T-cell (primary cell): ENCODE measurements around the gene MYO15A. TPM values are rescaled to one million over a fixed set of nuclear protein-coding genes. Genes with fewer than 3 reads are reported as not detected.

Experiments
- ATAC-seq, 4 experiments: fragments of 200-7000 bp in 3 of 4; fragments of 150-1000 bp in 1 of 4; cut with Tn5 transposase; replicated peaks in 1 of 4; 1 replicate in 3 of 4; 2 replicates in 1 of 4; pipeline ENCODE4 v1.10.0; 2021; ENCODE audit warnings: moderate library complexity in 3 of 4, mild to moderate bottlenecking in 2 of 4, moderate number of reproducible peaks in 1 of 4
- CTCF ChIA-PET, 2 donors: fragments of 300-600 bp; sonication (Branson Sonifier 250); formaldehyde crosslinking; loops; one replicate each; lab custom pipeline; 2022; ENCODE audit warnings: antibody characterized with exemption in 2 of 2; lab: Charles Lee
- POLR2A ChIA-PET, 2 donors: fragments of 300-600 bp; sonication (Branson Sonifier 250); formaldehyde crosslinking; loops; one replicate each; lab custom pipeline; 2022; ENCODE audit warnings: antibody characterized with exemption in 2 of 2; lab: Charles Lee
- DNase-seq, 35 experiments: peaks; one replicate each; pipeline versions ENCODE4 v3.0.0 to v3.0.0-alpha.2; 2013 to 2023
- H3K27ac ChIP-seq: one replicate; pipeline ENCODE4 v1.5.1; 2013; ENCODE audit warnings: low read length
- H3K27me3 ChIP-seq, 2 experiments: replicated peaks in 1 of 2; 1 replicate in 1 of 2; 2 replicates in 1 of 2; pipeline versions ENCODE4 v1.6.1 to v1.7.0; 2013; ENCODE audit warnings: low read length in 1 of 2, mixed read lengths in 1 of 2; ENCODE audit not compliant: control insufficient read depth in 2 of 2, insufficient read depth in 2 of 2; ENCODE audit errors: extremely low read depth in 1 of 2
- H3K36me3 ChIP-seq, 2 donors: 1 replicate in 1 of 2; 2 replicates in 1 of 2; pipeline versions ENCODE4 v1.6.1 to v1.7.0; 2013; ENCODE audit warnings: low read length in 1 of 2; ENCODE audit not compliant: control insufficient read depth in 2 of 2, insufficient read depth in 1 of 2; ENCODE audit errors: extremely low read depth in 1 of 2
- H3K4me1 ChIP-seq, 2 experiments: 1 replicate in 1 of 2; 2 replicates in 1 of 2; pipeline versions ENCODE4 v1.6.1 to v1.7.0; 2013; ENCODE audit warnings: low read length in 2 of 2, mixed read lengths in 1 of 2; ENCODE audit not compliant: insufficient read depth in 2 of 2, control insufficient read depth in 1 of 2; ENCODE audit errors: extremely low read depth in 1 of 2
- H3K4me3 ChIP-seq, 2 donors: 1 replicate in 1 of 2; 2 replicates in 1 of 2; pipeline versions ENCODE4 v1.5.1 to v1.7.0; 2013; ENCODE audit warnings: mild to moderate bottlenecking in 2 of 2, low read length in 1 of 2, moderate library complexity in 1 of 2; ENCODE audit not compliant: control insufficient read depth in 1 of 2; ENCODE audit errors: extremely low read depth in 1 of 2
- H3K9me3 ChIP-seq: 2 replicates; pipeline ENCODE4 v1.7.0; 2013
- H3K27ac Mint-ChIP-seq, 2 donors: one replicate each; pipeline ENCODE4 v1.8.0; 2020 to 2021; ENCODE audit warnings: mild to moderate bottlenecking in 2 of 2, mixed read lengths in 2 of 2
- H3K27me3 Mint-ChIP-seq, 2 donors: one replicate each; pipeline ENCODE4 v1.8.0; 2021 to 2022; ENCODE audit warnings: mixed read lengths in 2 of 2
- H3K36me3 Mint-ChIP-seq: one replicate; pipeline ENCODE4 v1.8.0; 2021; ENCODE audit warnings: mixed read lengths
- H3K4me1 Mint-ChIP-seq, 3 donors: one replicate each; pipeline ENCODE4 v1.8.0; 2020 to 2022; ENCODE audit warnings: mixed read lengths in 3 of 3, mild to moderate bottlenecking in 1 of 3
- H3K4me3 Mint-ChIP-seq, 3 donors: one replicate each; pipeline ENCODE4 v1.8.0; 2020 to 2022; ENCODE audit warnings: mild to moderate bottlenecking in 3 of 3, mixed read lengths in 3 of 3, moderate library complexity in 3 of 3
- H3K9me3 Mint-ChIP-seq, 3 donors: one replicate each; pipeline ENCODE4 v1.8.0; 2020 to 2022; ENCODE audit warnings: mixed read lengths in 3 of 3
- WGBS: methylation state at CpG from one replicate; pipeline ENCODE4 v1.1.5; 2013; ENCODE audit warnings: missing lambda C conversion rate; ENCODE audit not compliant: insufficient coverage; 5-methylcytosine and 5-hydroxymethylcytosine counted together
- total RNA-seq, 35 experiments: library from RNA in 6 of 35; stranded (reverse) in 6 of 35; fragments of 120-200 nt in 1 of 35; gene quantifications; one replicate each; pipeline versions ENCODE4 v1.2.1 to v1.2.4 and lab custom pipeline; 2013 to 2026

MYO15A gene
- total RNA-seq, 5 donors from 2014 or later (not counting 1 experiment from before 2014, with no cell fraction given): 0.76 to 1.9 (median 1.3) TPM

DNA sequence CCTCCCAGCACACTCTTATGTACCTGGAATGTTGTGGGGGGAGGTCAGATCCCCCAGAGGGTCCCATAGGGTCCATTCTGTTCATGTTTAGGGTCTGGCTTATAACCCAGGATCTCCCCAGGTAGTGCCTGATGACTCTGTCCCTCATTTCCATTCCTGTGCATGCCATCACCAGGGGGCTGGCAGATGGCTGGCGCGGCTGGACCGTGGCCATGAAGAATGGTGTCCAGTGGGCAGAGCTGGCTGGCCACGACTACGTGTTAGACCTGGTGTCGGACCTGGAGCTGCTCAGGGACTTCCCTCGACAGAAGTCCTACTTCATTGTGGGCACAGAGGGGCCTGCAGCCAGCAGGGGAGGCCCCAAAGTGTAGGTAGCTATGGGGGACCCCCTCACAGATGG lies 40.0 kb downstream of the MYO15A start:
- peaks cover 4 to 11% (median 10%) of the 10 kb centered on the region in 3 donors for H3K4me1 Mint-ChIP-seq
- Histone ChIP-seq H3K4me1 (peaks cover 0 to 8% of the 10 kb centered on the region in 2 experiments), H3K27me3 (peaks cover 0 to 15% of the 10 kb centered on the region in 2 experiments), H3K9me3 (no peaks in the 10 kb centered on the region), H3K27ac (no peak overlapping the region), H3K4me3 (no peak overlapping the region), H3K36me3 (no peaks in the 10 kb centered on the region)
- no peak overlapping the region for H3K4me3 Mint-ChIP-seq
- H3K9me3 Mint-ChIP-seq: no peaks in the 10 kb centered on the region
- no peaks in the 10 kb centered on the region for H3K27me3 Mint-ChIP-seq
- ATAC-seq (no peak), DNase-seq (no peak)
- CTCF ChIA-PET: no interaction called here
- no peak overlapping the region for H3K27ac Mint-ChIP-seq
- no peaks in the 10 kb centered on the region for H3K36me3 Mint-ChIP-seq
- 82% methylated on average over 7 of the region's 7 CpGs for WGBS
- POLR2A ChIA-PET: interaction anchor here in 1 of 2 donors (0.5 kb wide), 1 partner anchor 183 kb away, joined by 3 read pairs; no protein-coding TSS in a partner anchor

DNA sequence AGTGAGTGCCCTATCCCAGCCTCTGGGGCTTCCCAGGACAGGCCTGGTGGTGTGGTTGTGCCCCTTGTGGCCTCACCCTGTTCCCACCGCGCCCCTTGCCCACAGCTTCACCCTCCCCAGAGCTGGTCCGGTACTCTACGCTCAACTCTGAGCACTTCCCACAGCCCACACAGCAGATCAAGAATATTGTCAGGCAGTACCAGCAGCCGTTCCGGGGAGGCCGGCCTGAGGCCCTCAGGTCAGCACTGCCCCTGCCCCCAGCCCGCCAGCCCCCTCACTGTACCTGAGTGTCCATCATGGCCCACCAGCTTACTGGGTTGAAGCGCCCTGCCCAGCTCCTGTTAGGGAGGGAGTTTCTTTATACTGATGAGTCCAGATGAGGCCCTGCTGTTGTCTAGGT lies 42.7 kb downstream of the MYO15A start:
- CTCF ChIA-PET: no interaction called here

GRCh38 chr17:18155179-18155578 lies 46.6 kb downstream of the MYO15A start:
- 83% methylated on average over 7 of the region's 14 CpGs for WGBS
- ATAC-seq (no peak), DNase-seq (no peak)
- Mint-ChIP-seq H3K27me3 (no peaks in the 10 kb centered on the region), H3K27ac (no peak overlapping the region), H3K9me3 (no peaks in the 10 kb centered on the region), H3K36me3 (no peaks in the 10 kb centered on the region), H3K4me3 (peak overlapping the region in 1 of 3 donors; percentile 81), H3K4me1 (peaks cover 15 to 28% (median 27%) of the 10 kb centered on the region in 3 donors)
- Histone ChIP-seq H3K27me3 (peaks cover 0 to 4% of the 10 kb centered on the region in 2 experiments), H3K4me1 (peaks cover 0 to 29% of the 10 kb centered on the region in 2 experiments), H3K27ac (no peak overlapping the region), H3K36me3 (no peaks in the 10 kb centered on the region), H3K9me3 (no peaks in the 10 kb centered on the region), H3K4me3 (no peak overlapping the region)
- ChIA-PET CTCF (no interaction called here), POLR2A (no interaction called here)

More for the DNA sequence above, 42.7 kb downstream of the MYO15A start:
- no peaks in the 10 kb centered on the region for H3K27me3 Mint-ChIP-seq
- H3K4me3 Mint-ChIP-seq: no peak overlapping the region
- DNase-seq: no peak
- H3K27me3 ChIP-seq: peaks cover 0 to 15% of the 10 kb centered on the region in 2 experiments
- no peak overlapping the region for H3K27ac Mint-ChIP-seq
- H3K9me3 Mint-ChIP-seq: no peaks in the 10 kb centered on the region
- H3K4me1 ChIP-seq: peaks cover 0 to 14% of the 10 kb centered on the region in 2 experiments
- POLR2A ChIA-PET: no interaction called here
- no peaks in the 10 kb centered on the region for H3K36me3 Mint-ChIP-seq
- ATAC-seq: no peak
- H3K27ac ChIP-seq: no peak overlapping the region
- peaks cover 8 to 19% (median 18%) of the 10 kb centered on the region in 3 donors for H3K4me1 Mint-ChIP-seq
- 100% methylated on average over 3 of the region's 9 CpGs for WGBS
- H3K4me3 ChIP-seq: no peak overlapping the region
- no peaks in the 10 kb centered on the region for H3K9me3 ChIP-seq
- no peaks in the 10 kb centered on the region for H3K36me3 ChIP-seq

GRCh38 chr17:18156171-18156975 lies 47.8 kb downstream of the MYO15A start:
- Mint-ChIP-seq H3K4me3 (no peak overlapping the region), H3K4me1 (peaks cover 15 to 29% (median 27%) of the 10 kb centered on the region in 3 donors), H3K27ac (peak overlapping the region; percentile 64 to 68), H3K27me3 (no peaks in the 10 kb centered on the region), H3K9me3 (no peaks in the 10 kb centered on the region), H3K36me3 (no peaks in the 10 kb centered on the region)
- no peak overlapping the region for H3K4me3 ChIP-seq
- no peak for ATAC-seq
- DNase-seq: no peak
- no peaks in the 10 kb centered on the region for H3K36me3 ChIP-seq
- ChIA-PET CTCF (interaction anchor here in 1 of 2 donors (0.5 kb wide), 1 partner anchor 24 kb away, joined by 4 read pairs; no protein-coding TSS in a partner anchor), POLR2A (no interaction called here)
- H3K4me1 ChIP-seq: peaks cover 0 to 29% of the 10 kb centered on the region in 2 experiments
- peaks cover 0 to 4% of the 10 kb centered on the region in 2 experiments for H3K27me3 ChIP-seq
- no peaks in the 10 kb centered on the region for H3K9me3 ChIP-seq
- H3K27ac ChIP-seq: peak overlapping the region; percentile 8
- WGBS: 71% methylated on average over 3 of the region's 8 CpGs

DNA sequence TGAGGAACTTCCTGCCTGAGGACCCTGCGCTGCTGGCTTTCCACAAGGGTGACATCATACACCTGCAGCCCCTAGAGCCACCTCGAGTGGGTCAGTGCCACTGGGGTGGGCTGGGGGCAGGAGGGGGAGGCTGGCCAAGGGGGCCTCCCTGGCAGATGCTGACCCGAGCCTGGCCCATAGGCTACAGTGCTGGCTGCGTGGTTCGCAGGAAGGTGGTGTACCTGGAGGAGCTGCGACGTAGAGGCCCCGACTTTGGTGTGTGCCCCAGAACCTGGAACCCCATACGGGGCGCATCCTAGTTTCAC lies 48.4 kb downstream of the MYO15A start:
- H3K4me3 ChIP-seq: no peak overlapping the region
- no peaks in the 10 kb centered on the region for H3K36me3 ChIP-seq
- H3K4me1 Mint-ChIP-seq: peaks cover 15 to 29% (median 27%) of the 10 kb centered on the region in 3 donors
- H3K9me3 ChIP-seq: no peaks in the 10 kb centered on the region
- H3K36me3 Mint-ChIP-seq: no peaks in the 10 kb centered on the region
- no peak overlapping the region for H3K4me3 Mint-ChIP-seq
- H3K27ac Mint-ChIP-seq: no peak overlapping the region
- H3K9me3 Mint-ChIP-seq: no peaks in the 10 kb centered on the region
- ChIA-PET CTCF (no interaction called here), POLR2A (no interaction called here)
- H3K27ac ChIP-seq: no peak overlapping the region
- 97% methylated on average over 8 of the region's 10 CpGs for WGBS
- H3K27me3 ChIP-seq: peaks cover 0 to 4% of the 10 kb centered on the region in 2 experiments
- peaks cover 0 to 29% of the 10 kb centered on the region in 2 experiments for H3K4me1 ChIP-seq
- DNase-seq (no peak), ATAC-seq (no peak)
- H3K27me3 Mint-ChIP-seq: no peaks in the 10 kb centered on the region

DNA sequence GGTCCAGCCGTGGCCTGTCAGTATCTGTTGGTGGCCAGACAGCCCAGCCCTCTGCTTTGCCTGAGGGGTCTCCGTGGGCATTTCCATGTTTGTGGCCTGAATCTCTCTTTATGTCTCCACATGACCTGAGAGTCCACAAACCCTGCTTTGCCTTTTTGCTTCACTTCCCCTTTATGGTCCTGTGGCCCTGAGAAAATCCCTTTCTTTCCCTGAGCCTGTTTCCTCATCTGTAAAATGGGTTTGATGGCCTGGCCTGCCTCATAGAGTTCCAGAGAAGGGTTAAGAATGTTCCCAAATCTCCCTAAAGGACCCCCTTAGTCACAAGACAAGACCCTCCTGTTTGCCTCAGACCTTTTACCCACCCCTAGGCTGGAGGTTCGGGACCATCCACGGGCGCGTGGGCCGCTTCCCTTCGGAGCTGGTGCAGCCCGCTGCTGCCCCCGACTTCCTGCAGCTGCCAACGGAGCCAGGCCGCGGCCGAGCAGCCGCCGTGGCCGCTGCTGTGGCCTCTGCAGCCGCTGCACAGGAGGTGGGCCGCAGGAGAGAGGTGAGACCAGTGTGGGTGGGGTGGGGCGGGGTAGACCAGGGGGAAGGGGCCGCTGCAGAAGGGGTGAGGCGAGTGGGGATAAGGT lies 48.9 kb downstream of the MYO15A start:
- DNase-seq (no peak), ATAC-seq (no peak)
- H3K4me3 ChIP-seq: no peak overlapping the region
- ChIA-PET POLR2A (interaction anchor here in 1 of 2 donors (1.0 kb wide), 1 partner anchor 26 kb away, joined by 7 read pairs; the partner anchor contains the start of gene ALKBH5), CTCF (no interaction called here)
- H3K4me1 Mint-ChIP-seq: peaks cover 15 to 28% (median 27%) of the 10 kb centered on the region in 3 donors
- H3K27ac Mint-ChIP-seq: peak overlapping the region in 1 of 2 donors; percentile 34
- H3K9me3 Mint-ChIP-seq: no peaks in the 10 kb centered on the region
- H3K36me3 Mint-ChIP-seq: no peaks in the 10 kb centered on the region
- peak overlapping the region in 2 of 3 donors; percentile 70 to 82 for H3K4me3 Mint-ChIP-seq
- no peak overlapping the region for H3K27ac ChIP-seq
- no peaks in the 10 kb centered on the region for H3K9me3 ChIP-seq
- H3K27me3 Mint-ChIP-seq: no peaks in the 10 kb centered on the region
- H3K27me3 ChIP-seq: peaks cover 0 to 4% of the 10 kb centered on the region in 2 experiments
- H3K36me3 ChIP-seq: no peaks in the 10 kb centered on the region
- peaks cover 0 to 29% of the 10 kb centered on the region in 2 experiments for H3K4me1 ChIP-seq
- 94% methylated on average over 15 of the region's 22 CpGs for WGBS
